GM19023 (cell line): ENCODE data around the gene NF2.

Experiments used
- ATAC-seq: cut with Tn5 transposase; IDR thresholded peaks from one replicate; pipeline ENCODE4 v1.9.1; 2021; ENCODE audit warnings: mild to moderate bottlenecking, moderate library complexity; ENCODE audit not compliant: unreplicated experiment

NF2 gene

DNA sequence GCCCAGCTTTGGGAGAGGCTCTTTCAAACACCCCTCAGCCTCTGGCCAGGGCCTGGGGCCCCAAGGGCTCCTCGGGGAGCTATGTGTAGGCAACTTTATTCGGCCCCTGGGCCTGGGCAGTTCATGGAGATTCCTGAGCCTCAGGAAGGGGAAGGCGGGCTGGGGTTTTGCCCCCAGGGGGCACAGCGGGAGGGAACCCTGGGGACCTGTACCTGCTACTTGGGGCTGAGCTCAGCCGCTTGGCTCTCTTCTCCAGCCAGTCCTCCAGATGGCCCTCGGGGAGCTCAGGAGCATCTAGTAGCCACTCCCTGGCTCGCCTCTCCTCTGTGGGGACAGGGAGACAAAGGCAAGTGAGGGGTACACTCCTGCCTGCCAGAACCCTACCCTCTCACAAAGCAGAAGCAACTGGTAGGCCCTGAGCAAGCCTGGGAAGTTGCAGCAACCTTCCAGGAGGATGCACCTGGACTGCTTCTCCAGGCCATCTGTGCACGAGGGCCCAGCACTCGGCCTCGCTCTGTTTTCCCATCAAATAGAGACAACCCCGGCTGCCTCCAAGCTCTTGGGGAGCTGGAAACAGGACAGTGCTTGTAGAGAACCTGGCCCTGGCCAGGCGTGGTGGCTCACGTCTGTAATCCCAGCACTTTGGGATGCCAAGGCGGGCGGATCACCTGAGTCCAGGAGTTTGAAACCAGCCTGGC, 134.8 kb downstream of the NF2 start:
- no peak for ATAC-seq

DNA sequence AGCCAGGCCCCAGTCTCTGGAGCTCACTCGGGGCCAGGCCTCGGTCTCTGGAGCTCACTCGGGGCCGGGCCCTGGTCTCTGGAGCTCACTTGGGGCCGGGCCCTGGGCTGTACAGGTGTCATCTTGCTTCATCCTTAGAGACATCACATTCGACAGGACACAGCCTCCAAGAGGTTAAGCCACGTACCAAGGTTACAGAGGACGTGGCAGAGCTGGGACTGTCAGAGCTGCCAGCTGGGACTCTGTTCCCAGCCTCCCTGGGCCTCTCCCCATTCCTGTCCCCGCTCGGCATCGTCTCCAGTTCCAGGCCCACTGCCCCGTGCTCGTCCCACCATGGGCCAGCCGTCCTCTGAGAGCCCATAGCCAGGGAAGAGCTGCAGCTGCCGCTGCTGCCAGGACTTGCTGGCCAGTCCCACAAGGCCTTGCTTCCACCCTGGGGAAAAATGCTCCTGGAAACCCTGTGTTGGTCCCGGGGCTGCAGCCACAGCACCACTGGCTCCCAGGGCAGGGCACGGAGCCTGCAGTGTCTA, 136.0 kb downstream of the NF2 start:
- no peak for ATAC-seq

DNA sequence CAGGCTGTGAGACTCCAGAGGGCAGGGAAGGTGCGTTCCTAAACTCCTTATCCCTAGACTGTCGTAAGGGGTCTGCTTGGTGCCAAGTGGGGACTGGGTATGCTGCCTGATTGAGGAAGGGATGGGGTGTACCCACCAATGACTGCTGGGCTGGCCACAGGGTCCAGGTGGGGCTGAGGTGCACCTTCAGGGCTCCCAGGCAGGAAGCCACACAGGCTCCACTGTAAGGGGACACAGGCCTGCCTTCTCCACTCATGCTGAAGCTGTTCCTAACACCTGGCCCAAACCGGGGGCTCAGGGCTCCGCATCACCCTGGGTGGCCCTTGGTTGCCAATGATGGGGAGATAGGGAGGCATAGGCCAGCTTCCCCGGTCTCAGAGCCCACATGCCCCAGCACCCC, 136.8 kb downstream of the NF2 start:
- no peak for ATAC-seq

DNA sequence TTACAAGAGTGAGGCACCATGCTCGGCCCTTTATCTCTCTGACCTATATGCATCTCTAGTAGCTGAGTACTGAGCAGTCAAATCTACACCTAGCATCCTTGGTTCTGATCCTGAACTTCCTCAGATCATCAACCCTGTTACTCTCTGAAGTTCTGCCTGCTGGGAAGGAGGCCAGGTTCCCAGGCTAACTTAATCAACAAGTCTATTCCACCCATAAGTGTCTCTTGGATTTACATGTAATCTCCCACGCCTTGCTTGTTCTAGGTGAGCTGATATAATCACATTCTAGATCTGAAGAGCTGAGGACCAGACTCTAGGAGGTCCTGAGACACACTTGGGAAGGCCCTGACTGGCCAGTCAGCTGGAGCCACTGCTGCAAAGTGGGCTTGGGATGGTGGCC, 138.5 kb downstream of the NF2 start:
- ATAC-seq, result no peak

DNA sequence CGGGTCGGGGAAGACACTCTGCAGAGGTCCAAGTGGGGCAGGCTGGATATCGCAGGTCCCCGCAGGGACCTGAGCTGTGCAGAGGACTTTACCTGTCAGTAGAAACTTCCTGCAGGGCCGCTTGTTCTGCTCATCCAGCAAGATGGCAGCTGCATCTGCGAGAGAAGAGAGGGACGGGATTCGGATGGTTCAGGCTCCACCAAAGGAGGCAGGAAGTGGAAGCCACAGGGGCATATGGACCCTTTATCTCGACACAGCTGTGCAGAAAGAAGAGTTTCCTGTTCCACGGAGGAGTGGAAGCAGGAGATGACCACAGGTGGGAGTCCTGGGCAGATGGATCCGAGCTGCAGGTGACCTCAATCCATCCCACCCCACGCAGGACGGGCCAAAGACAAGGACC, 138.9 kb downstream of the NF2 start:
- ATAC-seq, result no peak

DNA sequence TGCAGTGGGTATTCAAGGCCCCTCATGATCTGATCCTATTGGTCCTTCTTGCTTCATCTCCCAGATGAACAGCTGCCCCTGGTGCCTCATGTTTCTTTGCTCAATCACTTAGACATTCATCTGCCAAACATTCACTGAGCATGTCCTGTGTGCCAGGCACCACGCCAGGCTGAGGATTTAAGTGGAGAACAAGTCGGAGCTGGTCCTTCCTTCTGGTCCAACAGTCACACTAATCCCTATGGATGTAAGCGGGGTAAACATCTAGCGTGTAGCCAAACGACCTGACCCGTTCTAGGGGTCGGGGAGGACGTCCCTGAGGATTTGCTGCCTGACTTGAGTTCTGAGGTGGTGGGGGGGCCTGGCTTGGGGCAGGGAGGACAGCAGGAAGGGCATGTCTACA, 141.5 kb downstream of the NF2 start:
- ATAC-seq, result no peak

DNA sequence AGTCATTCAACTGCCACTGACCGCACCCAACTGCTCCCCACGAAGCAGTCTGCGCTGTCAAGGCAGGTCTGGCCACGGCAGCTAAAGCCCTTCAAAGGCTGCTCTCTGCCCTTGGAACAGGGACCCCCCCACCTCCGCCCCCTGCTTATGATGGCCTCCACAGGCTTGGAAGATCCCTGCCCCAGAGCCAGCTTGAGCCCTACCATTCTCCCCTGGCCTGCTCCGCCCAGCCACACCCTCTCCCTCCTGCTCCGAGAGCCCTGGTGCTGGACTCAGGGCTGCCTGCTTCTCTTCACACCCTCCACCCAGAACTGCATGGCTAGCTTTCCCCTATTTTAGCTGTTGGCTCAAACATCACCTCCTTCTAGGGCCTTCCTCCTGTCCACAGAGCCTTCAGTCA, 144.4 kb downstream of the NF2 start:
- ATAC-seq, result no peak
